ENCODE measurements around the gene CRKL.

The CRKL gene

DNA sequence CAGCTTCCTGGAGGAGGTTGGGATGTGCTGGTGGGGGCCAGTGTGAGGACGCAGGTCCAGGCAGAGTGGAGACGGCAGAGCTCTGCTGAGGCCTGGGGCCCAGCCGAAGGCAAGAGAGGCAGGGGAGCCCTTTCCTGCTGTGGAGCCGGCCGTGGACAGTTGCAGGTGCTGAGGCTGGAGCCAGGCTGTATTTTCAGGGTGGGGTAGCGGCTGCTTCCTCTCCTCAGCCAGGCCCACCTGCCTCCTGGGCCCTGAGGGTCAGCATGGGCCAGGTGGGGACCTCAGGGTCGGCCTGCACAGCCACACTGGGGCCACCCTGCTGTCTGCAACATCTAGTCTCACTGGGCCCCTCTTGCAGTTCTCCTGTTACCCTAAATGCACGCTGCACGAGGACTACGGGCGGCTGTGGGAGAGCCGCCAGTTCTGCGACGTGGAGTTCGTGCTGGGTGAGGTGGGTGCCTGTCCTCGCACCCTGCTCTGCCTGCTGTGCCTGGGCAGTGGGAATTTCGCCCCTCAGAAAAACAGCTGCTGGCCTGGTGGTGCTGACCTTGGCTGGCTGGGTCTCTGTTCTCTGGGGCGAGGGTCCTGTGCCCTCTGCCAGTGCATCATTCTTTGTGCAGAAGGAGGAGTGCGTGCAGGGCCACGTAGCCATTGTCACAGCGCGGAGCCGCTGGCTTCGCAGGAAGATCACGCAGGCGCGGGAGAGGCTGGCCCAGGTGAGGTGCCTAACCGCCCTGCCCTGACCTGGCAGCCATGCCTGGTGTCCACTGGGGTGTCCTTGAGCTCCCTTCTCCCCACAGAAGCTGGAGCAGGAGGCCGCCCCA, 76.3 kb downstream of the CRKL start:
- Histone ChIP-seq H3K9me3 (ENCODE audit: control extremely low read depth in 1 of 5, control insufficient read depth in 4 of 5, insufficient read depth in 2 of 5, low read depth in 1 of 5, low read length in 4 of 5) (no peaks in the 10 kb centered on the region), H3K4me3 (ENCODE audit: control insufficient read depth in 1 of 7, extremely low read depth in 1 of 7, insufficient read depth in 4 of 7, low read depth in 2 of 7, low read length in 6 of 7) (no peak overlapping the region), H3K27me3 (replicated peaks in 2 of 5; ENCODE audit: control insufficient read depth in 4 of 5, insufficient read depth in 5 of 5, low read length in 4 of 5) (no peaks in the 10 kb centered on the region), H3K27ac (ENCODE audit: insufficient read depth in 1 of 2, low read depth in 1 of 2, low read length in 2 of 2, poor library complexity in 1 of 2, severe bottlenecking in 2 of 2) (no peak overlapping the region), H3K36me3 (ENCODE audit: control insufficient read depth in 4 of 4, insufficient read depth in 4 of 4, low read length in 3 of 4) (peaks cover 0 to 82% (median 44%) of the 10 kb centered on the region in 4 experiments), H3K4me1 (ENCODE audit: control extremely low read depth in 1 of 4, control insufficient read depth in 4 of 4, insufficient read depth in 4 of 4, low read length in 3 of 4) (peaks cover 0 to 9% (median 2%) of the 10 kb centered on the region in 4 experiments)
- 99% methylated on average over 20 of the region's 29 CpGs for WGBS (ENCODE audit: insufficient coverage)
- ChIA-PET CTCF (no interaction called here), POLR2A (no interaction called here)
- DNase-seq: no peak

DNA sequence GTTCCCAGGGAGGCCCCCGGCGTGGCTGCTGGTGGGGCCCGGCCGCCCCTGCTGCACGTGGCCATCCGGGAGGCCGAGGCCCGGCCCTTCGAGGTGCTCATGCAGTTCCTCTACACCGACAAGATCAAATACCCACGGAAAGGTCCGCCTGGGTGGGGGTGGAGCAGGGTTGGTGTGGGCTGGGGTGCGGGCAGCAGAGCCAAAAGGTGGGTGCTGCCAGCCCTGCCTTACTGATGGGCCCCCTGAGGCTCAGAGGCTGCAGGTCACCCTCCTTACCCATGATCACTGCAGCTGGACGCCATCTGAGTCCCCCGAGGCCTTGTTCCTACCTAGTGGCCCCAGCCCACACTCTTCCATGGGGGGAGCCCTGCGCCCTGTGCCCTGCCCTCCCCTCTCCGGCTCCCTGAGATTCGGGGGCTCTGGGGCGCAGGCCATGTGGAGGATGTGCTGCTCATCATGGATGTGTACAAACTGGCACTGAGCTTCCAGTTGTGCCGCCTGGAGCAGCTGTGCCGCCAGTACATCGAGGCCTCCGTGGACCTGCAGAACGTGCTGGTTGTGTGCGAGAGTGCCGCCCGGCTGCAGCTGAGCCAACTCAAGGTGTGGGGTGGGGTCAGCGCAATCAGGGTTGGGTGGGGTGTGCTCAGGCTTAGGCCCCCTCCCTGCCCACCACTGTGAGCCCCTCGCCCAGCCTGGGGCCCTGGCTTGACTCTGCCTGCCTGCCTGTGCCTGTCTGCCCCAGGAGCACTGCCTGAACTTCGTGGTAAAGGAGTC, 77.1 kb downstream of the CRKL start:
- POLR2A ChIA-PET: no interaction called here
- no peak for DNase-seq
- H3K36me3 ChIP-seq (ENCODE audit: control insufficient read depth in 4 of 4, insufficient read depth in 4 of 4, low read length in 3 of 4): peaks cover 0 to 84% (median 48%) of the 10 kb centered on the region in 4 experiments

DNA sequence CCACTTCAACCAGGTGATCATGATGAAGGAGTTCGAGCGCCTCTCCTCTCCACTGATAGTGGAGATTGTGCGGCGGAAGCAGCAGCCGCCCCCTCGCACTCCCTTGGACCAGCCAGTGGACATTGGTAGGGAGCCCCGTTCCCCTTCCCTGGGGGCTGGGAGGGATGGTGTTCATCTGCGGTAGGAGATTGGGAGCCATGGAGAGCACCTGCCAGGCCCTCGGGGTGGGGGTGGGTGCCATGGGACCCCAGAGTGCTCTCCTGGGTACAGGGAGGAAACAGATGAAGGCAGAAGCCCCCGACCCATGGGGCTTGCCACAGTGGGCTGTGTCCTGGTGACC, 77.7 kb downstream of the CRKL start:
- 95% methylated on average over 7 of the region's 10 CpGs for WGBS (ENCODE audit: insufficient coverage)
- H3K4me3 ChIP-seq (ENCODE audit: control insufficient read depth in 1 of 7, extremely low read depth in 1 of 7, insufficient read depth in 4 of 7, low read depth in 2 of 7, low read length in 6 of 7): no peak overlapping the region
- DNase-seq: no peak
- POLR2A ChIA-PET: no interaction called here
- no peaks in the 10 kb centered on the region for H3K27me3 ChIP-seq (replicated peaks in 2 of 5; ENCODE audit: control insufficient read depth in 4 of 5, insufficient read depth in 5 of 5, low read length in 4 of 5)
- H3K4me1 ChIP-seq (ENCODE audit: control extremely low read depth in 1 of 4, control insufficient read depth in 4 of 4, insufficient read depth in 4 of 4, low read length in 3 of 4): peaks cover 0 to 3% (median 2%) of the 10 kb centered on the region in 4 experiments
- CTCF ChIA-PET: no interaction called here
- no peaks in the 10 kb centered on the region for H3K9me3 ChIP-seq (ENCODE audit: control extremely low read depth in 1 of 5, control insufficient read depth in 4 of 5, insufficient read depth in 2 of 5, low read depth in 1 of 5, low read length in 4 of 5)
- H3K36me3 ChIP-seq (ENCODE audit: control insufficient read depth in 4 of 4, insufficient read depth in 4 of 4, low read length in 3 of 4): peaks cover 2 to 90% (median 53%) of the 10 kb centered on the region in 4 experiments
- no peak overlapping the region for H3K27ac ChIP-seq (ENCODE audit: insufficient read depth in 1 of 2, low read depth in 1 of 2, low read length in 2 of 2, poor library complexity in 1 of 2, severe bottlenecking in 2 of 2)

More for the DNA sequence above, 77.1 kb downstream of the CRKL start:
- CTCF ChIA-PET: no interaction called here
- Histone ChIP-seq H3K27ac (ENCODE audit: insufficient read depth in 1 of 2, low read depth in 1 of 2, low read length in 2 of 2, poor library complexity in 1 of 2, severe bottlenecking in 2 of 2) (no peak overlapping the region), H3K9me3 (ENCODE audit: control extremely low read depth in 1 of 5, control insufficient read depth in 4 of 5, insufficient read depth in 2 of 5, low read depth in 1 of 5, low read length in 4 of 5) (no peaks in the 10 kb centered on the region), H3K4me1 (ENCODE audit: control extremely low read depth in 1 of 4, control insufficient read depth in 4 of 4, insufficient read depth in 4 of 4, low read length in 3 of 4) (peaks cover 0 to 6% (median 2%) of the 10 kb centered on the region in 4 experiments), H3K27me3 (replicated peaks in 2 of 5; ENCODE audit: control insufficient read depth in 4 of 5, insufficient read depth in 5 of 5, low read length in 4 of 5) (no peaks in the 10 kb centered on the region), H3K4me3 (ENCODE audit: control insufficient read depth in 1 of 7, extremely low read depth in 1 of 7, insufficient read depth in 4 of 7, low read depth in 2 of 7, low read length in 6 of 7) (no peak overlapping the region)
- WGBS (ENCODE audit: insufficient coverage): 97% methylated on average over 20 of the region's 30 CpGs

DNA sequence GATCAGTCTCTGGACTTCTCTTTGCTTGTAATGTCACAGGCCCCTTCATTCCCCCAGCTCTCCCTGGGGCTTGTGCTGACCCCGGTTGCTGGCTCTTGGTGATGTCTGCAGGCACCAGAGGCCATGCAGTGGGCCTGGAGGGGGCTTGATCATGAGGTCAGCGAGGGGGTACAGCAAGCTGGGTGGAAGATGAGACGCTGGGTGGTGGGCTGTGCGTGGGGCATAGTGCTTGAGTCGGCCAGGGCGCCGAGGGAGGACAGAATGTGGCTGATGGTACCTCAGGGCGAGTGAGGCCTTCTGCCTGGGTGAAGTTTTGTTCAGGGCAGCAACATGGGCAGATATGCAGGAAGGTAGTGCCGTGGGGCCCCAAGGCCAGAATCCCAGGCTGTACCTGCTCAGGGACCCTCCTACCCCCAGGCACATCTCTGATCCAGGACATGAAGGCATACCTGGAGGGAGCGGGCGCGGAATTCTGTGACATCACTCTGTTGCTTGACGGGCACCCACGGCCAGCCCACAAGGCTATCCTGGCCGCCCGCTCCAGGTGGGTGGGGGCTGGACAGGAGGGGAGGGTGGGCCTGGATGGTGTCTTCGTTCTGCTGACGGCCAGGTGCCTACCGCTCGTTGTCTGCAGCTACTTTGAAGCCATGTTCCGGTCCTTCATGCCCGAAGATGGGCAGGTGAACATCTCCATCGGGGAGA, 78.3 kb downstream of the CRKL start:
- Histone ChIP-seq H3K4me3 (ENCODE audit: control insufficient read depth in 1 of 7, extremely low read depth in 1 of 7, insufficient read depth in 4 of 7, low read depth in 2 of 7, low read length in 6 of 7) (no peak overlapping the region), H3K9me3 (ENCODE audit: control extremely low read depth in 1 of 5, control insufficient read depth in 4 of 5, insufficient read depth in 2 of 5, low read depth in 1 of 5, low read length in 4 of 5) (no peaks in the 10 kb centered on the region), H3K36me3 (ENCODE audit: control insufficient read depth in 4 of 4, insufficient read depth in 4 of 4, low read length in 3 of 4) (peaks cover 2 to 91% (median 56%) of the 10 kb centered on the region in 4 experiments), H3K27me3 (replicated peaks in 2 of 5; ENCODE audit: control insufficient read depth in 4 of 5, insufficient read depth in 5 of 5, low read length in 4 of 5) (no peaks in the 10 kb centered on the region), H3K27ac (ENCODE audit: insufficient read depth in 1 of 2, low read depth in 1 of 2, low read length in 2 of 2, poor library complexity in 1 of 2, severe bottlenecking in 2 of 2) (no peak overlapping the region), H3K4me1 (ENCODE audit: control extremely low read depth in 1 of 4, control insufficient read depth in 4 of 4, insufficient read depth in 4 of 4, low read length in 3 of 4) (peaks cover 0 to 8% (median 8%) of the 10 kb centered on the region in 4 experiments)
- WGBS (ENCODE audit: insufficient coverage): 96% methylated on average over 20 of the region's 23 CpGs
- ChIA-PET CTCF (no interaction called here), POLR2A (no interaction called here)
- DNase-seq: no peak

DNA sequence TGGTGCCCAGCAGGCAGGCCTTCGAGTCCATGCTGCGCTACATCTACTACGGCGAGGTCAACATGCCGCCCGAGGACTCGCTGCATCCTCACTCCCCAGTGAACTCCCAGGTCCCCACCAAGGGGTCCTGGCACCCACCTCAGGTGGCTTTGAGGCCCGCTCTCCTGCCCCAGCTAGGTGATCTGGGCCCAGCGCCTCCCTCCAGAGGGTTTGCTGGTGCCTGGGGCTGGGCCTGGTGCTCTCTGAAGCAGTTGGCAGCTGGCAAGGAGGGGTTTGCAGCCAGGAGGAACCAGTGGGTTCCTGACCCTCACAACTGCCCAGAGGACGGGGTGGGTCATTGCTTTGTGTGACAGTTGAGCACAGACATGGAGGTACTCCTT, 78.8 kb downstream of the CRKL start:
- 100% methylated on average over 8 of the region's 10 CpGs for WGBS (ENCODE audit: insufficient coverage)
- no peak overlapping the region for H3K4me3 ChIP-seq (ENCODE audit: control insufficient read depth in 1 of 7, extremely low read depth in 1 of 7, insufficient read depth in 4 of 7, low read depth in 2 of 7, low read length in 6 of 7)
- H3K36me3 ChIP-seq (ENCODE audit: control insufficient read depth in 4 of 4, insufficient read depth in 4 of 4, low read length in 3 of 4): peaks cover 2 to 86% (median 54%) of the 10 kb centered on the region in 4 experiments
- no peak overlapping the region for H3K27ac ChIP-seq (ENCODE audit: insufficient read depth in 1 of 2, low read depth in 1 of 2, low read length in 2 of 2, poor library complexity in 1 of 2, severe bottlenecking in 2 of 2)
- CTCF ChIA-PET: no interaction called here
- no peaks in the 10 kb centered on the region for H3K9me3 ChIP-seq (ENCODE audit: control extremely low read depth in 1 of 5, control insufficient read depth in 4 of 5, insufficient read depth in 2 of 5, low read depth in 1 of 5, low read length in 4 of 5)
- H3K4me1 ChIP-seq (ENCODE audit: control extremely low read depth in 1 of 4, control insufficient read depth in 4 of 4, insufficient read depth in 4 of 4, low read length in 3 of 4): peaks cover 0 to 14% (median 13%) of the 10 kb centered on the region in 4 experiments
- POLR2A ChIA-PET: no interaction called here
- no peaks in the 10 kb centered on the region for H3K27me3 ChIP-seq (replicated peaks in 2 of 5; ENCODE audit: control insufficient read depth in 4 of 5, insufficient read depth in 5 of 5, low read length in 4 of 5)
- no peak for DNase-seq

DNA sequence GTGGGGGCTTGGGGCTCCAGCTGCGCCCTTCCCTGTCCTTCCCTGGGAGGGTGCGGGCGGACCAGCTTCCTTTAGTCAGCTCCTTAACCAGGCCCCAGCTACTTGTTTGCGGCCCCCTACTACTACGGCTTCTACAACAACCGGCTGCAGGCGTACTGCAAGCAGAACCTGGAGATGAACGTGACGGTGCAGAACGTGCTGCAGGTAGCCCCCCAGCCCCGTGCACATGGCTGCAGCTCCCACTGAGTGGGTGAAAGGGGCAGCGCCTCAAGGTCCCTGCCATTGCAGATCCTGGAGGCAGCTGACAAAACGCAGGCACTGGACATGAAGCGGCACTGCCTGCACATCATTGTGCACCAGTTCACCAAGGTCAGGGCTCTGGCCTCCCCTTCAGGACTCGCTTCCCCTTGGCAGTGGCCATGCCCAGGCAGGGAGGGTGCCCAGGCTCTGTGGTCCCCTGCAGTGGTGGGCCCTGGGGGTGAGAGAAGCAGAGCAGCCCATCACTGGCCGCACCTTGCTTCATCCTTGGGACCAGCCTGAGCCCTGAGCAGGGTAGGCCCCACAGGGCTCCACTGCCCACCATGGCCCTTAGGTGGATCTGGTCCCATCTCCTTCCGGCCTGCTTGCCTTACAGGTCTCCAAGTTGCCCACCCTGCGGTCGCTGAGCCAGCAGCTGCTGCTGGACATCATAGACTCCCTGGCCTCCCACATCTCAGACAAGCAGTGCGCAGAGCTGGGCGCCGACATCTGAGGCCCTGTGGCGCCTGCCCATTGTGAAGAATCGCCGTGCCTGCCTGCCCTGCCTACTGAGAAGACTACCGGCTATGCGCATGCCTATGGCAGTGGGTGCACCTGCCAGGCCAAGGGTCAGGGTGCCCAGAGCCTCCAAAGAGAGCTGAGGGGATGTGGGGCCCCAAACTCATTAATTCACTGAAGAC, 79.7 kb downstream of the CRKL start:
- H3K4me3 ChIP-seq (ENCODE audit: control insufficient read depth in 1 of 7, extremely low read depth in 1 of 7, insufficient read depth in 4 of 7, low read depth in 2 of 7, low read length in 6 of 7): no peak overlapping the region

More for the DNA sequence above, 79.7 kb downstream of the CRKL start:
- Histone ChIP-seq H3K27me3 (replicated peaks in 2 of 5; ENCODE audit: control insufficient read depth in 4 of 5, insufficient read depth in 5 of 5, low read length in 4 of 5) (no peaks in the 10 kb centered on the region), H3K9me3 (ENCODE audit: control extremely low read depth in 1 of 5, control insufficient read depth in 4 of 5, insufficient read depth in 2 of 5, low read depth in 1 of 5, low read length in 4 of 5) (no peaks in the 10 kb centered on the region), H3K4me1 (ENCODE audit: control extremely low read depth in 1 of 4, control insufficient read depth in 4 of 4, insufficient read depth in 4 of 4, low read length in 3 of 4) (peaks cover 0 to 22% (median 20%) of the 10 kb centered on the region in 4 experiments), H3K27ac (ENCODE audit: insufficient read depth in 1 of 2, low read depth in 1 of 2, low read length in 2 of 2, poor library complexity in 1 of 2, severe bottlenecking in 2 of 2) (no peak overlapping the region), H3K36me3 (ENCODE audit: control insufficient read depth in 4 of 4, insufficient read depth in 4 of 4, low read length in 3 of 4) (peaks cover 2 to 78% (median 48%) of the 10 kb centered on the region in 4 experiments)
- ChIA-PET CTCF (interaction anchor here (0.8 kb wide), 1 partner anchor 111 kb away, joined by 3 read pairs; no protein-coding TSS in a partner anchor), POLR2A (no interaction called here)
- no peak for DNase-seq
- WGBS (ENCODE audit: insufficient coverage): 97% methylated on average over 23 of the region's 27 CpGs

Data from common myeloid progenitor, CD34-positive (primary cell).